HPDE6-E6E7 (cell line): ENCODE measurements around the gene DEPP1.

ENCODE experiments used
- DNase-seq: peaks from one replicate; pipeline ENCODE4 v3.0.0; 2011; ENCODE audit warnings: missing footprints; ENCODE audit errors: extremely low spot score

Gene DEPP1

DNA sequence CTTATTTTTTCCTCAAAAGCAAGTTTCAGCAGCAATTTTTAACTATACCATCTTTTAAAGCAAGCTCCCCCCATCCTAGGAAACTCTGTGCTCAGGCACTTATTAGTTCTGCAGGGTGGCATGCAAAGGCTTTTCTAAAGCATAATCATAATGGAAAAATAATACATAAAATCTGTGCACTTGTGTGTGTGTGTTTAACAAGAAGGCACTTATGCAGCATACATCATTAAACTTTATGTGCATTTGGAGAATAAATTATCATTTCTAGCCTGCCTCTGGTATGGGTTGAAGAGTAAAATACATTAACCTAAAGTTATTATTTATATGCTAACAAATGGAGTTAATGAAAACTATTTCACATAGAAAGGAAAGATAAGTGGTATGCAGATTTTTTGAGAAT is 24.6 kb downstream of the DEPP1 start:
- no peak for DNase-seq

GRCh38 chr10:44952779-44953231 is 25.8 kb downstream of the DEPP1 start:
- DNase-seq: no peak

- no peak for DNase-seq
Measured at GRCh38 chr10:44951576-44952226, 26.9 kb downstream of the DEPP1 start.

DNA sequence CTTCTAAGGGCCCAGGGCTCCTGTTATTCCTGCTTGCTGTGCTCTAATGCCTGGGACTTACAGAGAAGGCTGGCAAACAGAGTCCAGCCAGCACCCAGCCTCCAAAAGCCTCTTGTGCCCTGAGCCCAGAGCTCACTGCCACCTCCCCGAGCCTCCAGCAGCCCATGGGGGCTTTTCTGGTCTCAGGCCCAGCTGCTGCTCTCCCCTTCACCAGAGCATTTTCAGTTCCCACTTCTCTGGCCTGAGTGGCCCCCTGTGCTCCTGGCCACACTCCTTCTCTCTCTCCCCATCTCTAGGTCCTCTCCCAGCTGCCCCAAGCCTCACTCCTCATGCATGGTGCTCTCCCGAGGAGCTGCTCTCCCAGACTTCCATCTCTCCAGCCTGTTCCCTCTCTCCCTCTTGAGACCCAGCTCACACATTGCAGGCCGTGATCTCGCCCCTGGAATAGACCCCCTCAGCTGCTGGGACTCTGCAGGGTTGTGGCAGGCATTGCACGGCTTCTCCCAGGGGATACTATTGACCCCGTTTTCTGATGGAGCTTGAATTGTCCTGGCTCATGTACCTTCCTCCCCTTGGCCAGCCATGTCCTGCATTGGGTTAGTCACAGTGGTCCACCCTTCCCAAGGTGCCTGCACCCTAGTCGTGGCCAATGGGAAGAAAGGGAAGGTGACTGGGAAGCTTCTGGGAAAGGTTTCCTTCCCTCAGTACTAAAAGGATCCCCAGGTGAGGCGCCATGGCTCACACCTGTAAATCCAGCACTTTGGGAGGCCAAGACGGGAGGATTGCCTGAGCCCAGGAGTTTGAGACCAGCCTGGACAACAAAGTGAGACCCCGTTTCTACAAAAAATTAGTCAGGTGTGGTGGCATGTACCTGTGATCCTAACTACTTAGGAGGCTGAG is 28.0 kb downstream of the DEPP1 start:
- no peak for DNase-seq

DNA sequence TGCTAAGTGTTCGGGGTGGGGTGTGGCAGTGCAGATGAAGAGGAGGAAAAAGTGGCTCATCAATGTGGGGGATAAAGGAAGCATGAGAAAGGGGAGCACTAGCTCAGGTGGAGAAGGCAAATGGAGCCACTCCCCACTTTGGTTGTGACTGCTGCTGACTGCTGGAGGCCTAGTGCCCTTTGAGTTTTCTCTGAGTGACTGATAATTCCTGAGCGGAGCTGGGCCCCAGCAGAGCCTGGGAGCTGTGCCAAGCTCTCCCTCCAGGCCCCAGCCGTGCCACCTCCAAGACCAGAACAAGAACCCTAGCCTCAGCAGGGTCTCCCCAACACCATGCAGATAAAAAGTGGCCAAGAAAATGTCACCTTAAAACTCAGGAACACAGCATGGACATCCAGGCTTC is 28.7 kb downstream of the DEPP1 start:
- DNase-seq: no peak

GRCh38 chr10:44949127-44949802 is 29.3 kb downstream of the DEPP1 start:
- DNase-seq: no peak

- DNase-seq: no peak
Measured at GRCh38 chr10:44948642-44949041, 30.0 kb downstream of the DEPP1 start.

- no peak for DNase-seq
Measured at GRCh38 chr10:44947371-44948152, 31.0 kb downstream of the DEPP1 start.

GRCh38 chr10:44946205-44946604 is 32.4 kb downstream of the DEPP1 start:
- no peak for DNase-seq

DNA sequence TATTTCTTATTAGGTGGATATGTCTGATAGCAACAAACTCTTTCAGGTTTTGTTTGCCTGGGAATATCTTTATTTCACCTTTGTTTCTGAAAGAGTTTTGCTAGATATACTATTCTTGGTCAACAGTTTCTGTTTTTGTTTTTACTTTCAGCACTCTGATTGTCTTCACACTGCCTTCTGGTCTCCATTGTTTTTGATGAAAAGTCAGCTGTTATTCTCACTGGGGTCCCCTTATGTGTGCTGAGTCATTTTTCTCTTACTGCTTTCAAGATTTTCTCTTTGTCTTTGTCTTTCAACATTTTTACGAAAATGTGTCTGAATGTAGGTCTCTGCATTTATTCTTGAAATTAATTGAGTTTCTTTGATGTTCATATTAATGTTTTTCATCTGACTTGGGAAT is 34.3 kb downstream of the DEPP1 start:
- no peak for DNase-seq

- DNase-seq: no peak
Measured at GRCh38 chr10:44939691-44940401, 38.8 kb downstream of the DEPP1 start.

DNA sequence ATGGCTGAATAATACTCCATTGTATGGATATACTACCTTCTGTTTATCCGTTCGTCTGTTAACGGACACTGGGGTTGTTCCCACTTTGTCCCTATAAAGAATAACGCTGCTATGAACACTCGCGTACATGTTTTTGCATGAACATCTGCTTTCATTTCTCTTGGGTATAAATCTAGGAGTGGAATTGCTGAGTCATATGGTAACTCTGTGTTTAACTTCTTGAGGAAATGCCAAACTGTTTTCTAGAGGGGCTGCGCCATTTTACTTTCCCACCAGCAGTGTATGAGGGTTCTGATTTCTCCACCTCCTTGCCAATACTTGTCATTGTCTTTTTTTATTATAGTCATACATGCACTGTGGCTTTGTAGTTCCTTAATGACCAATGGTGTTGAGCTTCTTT is 39.7 kb downstream of the DEPP1 start:
- no peak for DNase-seq

GRCh38 chr10:44937196-44938005 is 41.2 kb downstream of the DEPP1 start:
- DNase-seq: no peak

DNA sequence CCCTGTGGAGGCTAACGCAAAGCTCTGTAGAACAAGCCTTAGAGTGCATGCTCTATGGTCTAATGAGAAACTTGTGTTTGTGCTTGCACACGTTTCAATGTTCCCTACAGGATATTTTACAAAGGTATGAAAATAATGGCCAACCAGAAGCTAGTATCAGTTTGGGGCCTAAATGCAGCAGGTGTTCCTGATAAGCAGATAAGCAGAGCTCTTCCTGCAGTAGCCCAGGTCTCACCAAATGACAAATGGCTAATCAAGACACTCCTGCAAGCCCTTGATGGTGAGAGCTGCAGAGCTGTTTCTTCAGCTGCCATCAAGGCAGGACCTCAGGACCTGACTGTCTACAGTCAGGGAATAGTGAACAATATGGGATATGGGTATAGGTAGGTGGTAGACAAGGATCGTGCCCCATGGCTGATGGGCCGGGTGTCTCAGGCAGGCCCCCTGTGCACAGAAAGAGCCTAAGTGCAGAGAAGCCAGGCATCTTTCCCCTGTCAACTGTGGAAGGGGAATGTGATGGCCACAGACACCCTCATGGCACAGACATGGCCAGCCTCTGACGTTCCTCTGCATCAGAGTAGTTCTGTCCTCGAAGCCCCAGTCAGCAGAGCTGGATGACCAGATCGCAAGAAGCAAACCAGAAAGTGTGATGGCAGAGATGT is 42.2 kb downstream of the DEPP1 start:
- DNase-seq: no peak

DNA sequence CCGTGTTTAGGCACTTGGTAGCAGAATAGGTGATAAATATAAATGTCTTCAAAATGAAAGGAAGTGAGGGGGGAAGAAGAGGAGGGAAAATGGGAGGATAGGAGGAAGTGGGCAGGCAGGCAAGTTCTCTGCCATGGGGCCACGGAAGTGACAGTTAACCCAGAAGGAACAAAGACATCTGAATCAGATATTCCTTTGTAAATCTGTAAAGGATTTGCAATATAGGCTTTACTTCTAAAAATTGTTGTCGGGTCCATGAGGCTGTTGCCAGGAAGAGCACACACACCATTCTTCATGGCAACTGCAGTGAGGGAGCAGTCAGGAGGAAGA is 42.7 kb downstream of the DEPP1 start:
- DNase-seq: no peak

DNA sequence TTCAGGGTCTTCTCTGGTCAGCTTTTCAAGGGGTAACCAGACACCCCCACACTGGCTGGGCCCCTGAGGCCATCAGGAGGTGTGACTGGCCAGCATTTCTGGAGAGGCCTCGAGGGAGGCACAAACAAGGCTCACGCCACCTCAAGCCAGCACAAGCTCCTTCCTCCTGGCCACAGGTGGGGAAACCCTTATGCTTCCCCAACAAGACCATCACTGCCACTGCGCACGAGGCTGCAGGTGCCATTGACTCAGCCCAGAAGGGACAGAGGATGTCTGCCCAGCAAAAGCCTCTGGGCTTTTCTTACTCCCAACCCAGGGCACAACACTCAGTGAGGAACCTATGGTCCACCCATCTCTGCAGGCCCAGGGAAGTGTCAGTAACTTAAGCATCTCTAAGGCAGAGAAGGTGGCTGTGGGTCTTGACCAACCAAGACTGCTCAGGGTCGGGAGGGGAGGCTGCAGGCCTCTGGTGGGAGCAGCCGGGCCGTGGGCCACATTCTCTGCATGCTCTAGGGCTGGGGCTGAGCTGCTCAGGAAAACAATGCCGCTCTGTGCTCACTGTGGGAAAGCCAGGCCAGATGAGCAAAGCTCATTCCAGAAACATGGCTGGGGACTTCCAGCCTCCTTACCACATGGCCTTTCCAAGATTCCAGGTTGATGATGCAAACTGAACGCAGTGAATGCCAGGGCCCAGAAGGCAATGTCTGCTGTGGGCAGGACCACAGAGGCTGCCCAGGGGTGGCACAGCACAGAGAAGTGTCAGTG is 43.2 kb downstream of the DEPP1 start:
- DNase-seq: no peak

DNA sequence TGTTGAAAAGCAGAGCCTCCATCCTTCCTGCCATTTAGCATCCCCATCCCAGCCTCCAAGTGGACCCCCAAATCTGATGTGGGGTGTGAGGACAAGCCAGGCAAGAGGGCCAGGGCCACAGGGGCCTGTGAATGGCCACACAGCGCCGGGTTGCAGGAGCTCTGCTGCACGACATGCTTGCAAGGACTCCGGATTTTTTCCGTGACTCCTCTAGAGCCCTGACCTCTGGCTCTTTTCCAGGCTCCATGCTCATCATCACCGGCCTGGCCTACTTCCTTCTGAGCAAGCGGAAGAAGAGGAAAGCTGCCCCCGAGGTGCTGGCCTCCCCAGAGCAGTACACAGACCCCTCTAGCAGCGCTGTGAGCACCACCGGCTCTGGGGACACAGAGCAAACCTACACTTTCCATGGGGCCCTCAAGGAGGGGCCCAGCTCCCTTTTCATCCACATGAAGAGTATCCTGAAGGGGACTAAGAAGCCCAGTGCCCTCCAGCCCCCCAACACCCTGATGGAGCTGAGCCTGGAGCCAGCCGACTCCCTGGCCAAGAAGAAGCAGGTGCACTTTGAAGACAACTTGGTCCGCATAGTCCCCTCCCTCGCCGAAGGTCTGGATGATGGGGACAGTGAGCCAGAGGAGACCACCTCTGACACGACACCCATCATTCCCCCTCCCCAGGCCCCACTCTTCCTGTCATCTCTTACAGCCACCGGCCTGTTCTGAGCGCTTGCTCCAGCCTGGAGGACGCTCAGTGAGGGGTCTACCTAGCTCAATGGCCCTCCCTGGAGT is 44.0 kb downstream of the DEPP1 start:
- no peak for DNase-seq
